ENCODE results near the gene IL18R1. TPM values are rescaled to one million over a fixed set of nuclear protein-coding genes. Genes with fewer than 3 reads are reported as not detected.

Gene IL18R1
- total and polyA plus RNA-seq, 2 experiments from 2014 or later = 1.5 to 2.1 TPM

GRCh38 chr2:102391565-102391964 is 36.0 kb downstream of the IL18R1 start:
- no peaks in the 10 kb centered on the region for H3K36me3 ChIP-seq (ENCODE audit: low read depth)
- H3K79me2 ChIP-seq (ENCODE audit: insufficient read depth) = no peaks in the 10 kb centered on the region
- no peaks in the 10 kb centered on the region for H3K9me3 ChIP-seq (ENCODE audit: low read depth)
- H4K20me1 ChIP-seq (ENCODE audit: insufficient read depth) = no peaks in the 10 kb centered on the region
- H3K4me2 ChIP-seq (ENCODE audit: unreplicated experiment) = no peak overlapping the region
- no peak overlapping the region for H3K4me3 ChIP-seq
- no peaks in the 10 kb centered on the region; the same call in 1 of the 2 replicates for H3K27me3 ChIP-seq (replicated peaks; ENCODE audit: insufficient read depth)
- no peaks in the 10 kb centered on the region for H3K9me2 ChIP-seq (ENCODE audit: insufficient read depth)
- WGBS, 2 experiments (ENCODE audit: low coverage in 1 of 2, low lambda C conversion rate in 2 of 2, missing lambda C conversion rate in 2 of 2) = 95 to 96% methylated on average over 2 of the region's 2 CpGs
- no peak overlapping the region for H3K27ac ChIP-seq
- H2AFZ ChIP-seq = no peak overlapping the region
- no peak overlapping the region for H3K9ac ChIP-seq
- H3K4me1 ChIP-seq (ENCODE audit: insufficient read depth) = no peaks in the 10 kb centered on the region
- no peaks in the 10 kb centered on the region for H3F3A ChIP-seq (ENCODE audit: insufficient read depth)
- in situ Hi-C loops (cut with MboI) = no loop called here
- TF ChIP-seq EZH2phosphoT487 (IDR thresholded peaks at IDR 0.05; ENCODE audit: insufficient read depth, low read depth) (no peak), EZH2 (IDR thresholded peaks at IDR 0.05; ENCODE audit: insufficient read depth, poor library complexity, severe bottlenecking) (no peak)
- no peak for DNase-seq

- no peak overlapping the region for H3K9ac ChIP-seq
- H3K27me3 ChIP-seq (replicated peaks; ENCODE audit: insufficient read depth) = no peaks in the 10 kb centered on the region; the same call in 1 of the 2 replicates
- DNase-seq = no peak
- H3K79me2 ChIP-seq (ENCODE audit: insufficient read depth) = no peaks in the 10 kb centered on the region
- H3K9me3 ChIP-seq (ENCODE audit: low read depth) = no peaks in the 10 kb centered on the region
- no peaks in the 10 kb centered on the region for H3K4me1 ChIP-seq (ENCODE audit: insufficient read depth)
- no peaks in the 10 kb centered on the region for H4K20me1 ChIP-seq (ENCODE audit: insufficient read depth)
- TF ChIP-seq EZH2phosphoT487 (IDR thresholded peaks at IDR 0.05; ENCODE audit: insufficient read depth, low read depth) = no peak
- TF ChIP-seq EZH2 (IDR thresholded peaks at IDR 0.05; ENCODE audit: insufficient read depth, poor library complexity, severe bottlenecking) = no peak
- no peak overlapping the region for H2AFZ ChIP-seq
- in situ Hi-C loops (cut with MboI) = no loop called here
- no peaks in the 10 kb centered on the region for H3K36me3 ChIP-seq (ENCODE audit: low read depth)
- H3F3A ChIP-seq (ENCODE audit: insufficient read depth) = no peaks in the 10 kb centered on the region
- H3K4me2 ChIP-seq (ENCODE audit: unreplicated experiment) = no peak overlapping the region
- no peak overlapping the region for H3K4me3 ChIP-seq
- WGBS, 2 experiments (ENCODE audit: low coverage in 1 of 2, low lambda C conversion rate in 2 of 2, missing lambda C conversion rate in 2 of 2) = 62 to 70% methylated on average over 3 of the region's 3 CpGs
- H3K9me2 ChIP-seq (ENCODE audit: insufficient read depth) = no peaks in the 10 kb centered on the region
- H3K27ac ChIP-seq = no peak overlapping the region
Measured at GRCh38 chr2:102392096-102392495, 36.5 kb downstream of the IL18R1 start.

- no peaks in the 10 kb centered on the region for H3F3A ChIP-seq (ENCODE audit: insufficient read depth)
- H3K79me2 ChIP-seq (ENCODE audit: insufficient read depth) = no peaks in the 10 kb centered on the region
- H3K27ac ChIP-seq = no peak overlapping the region
- 35 to 37% methylated on average over 1 of the region's 1 CpG for whole genome bisulfite sequencing, 2 experiments (ENCODE audit: low coverage in 1 of 2, low lambda C conversion rate in 2 of 2, missing lambda C conversion rate in 2 of 2)
- H3K9me3 ChIP-seq (ENCODE audit: low read depth) = no peaks in the 10 kb centered on the region
- no peaks in the 10 kb centered on the region for H3K9me2 ChIP-seq (ENCODE audit: insufficient read depth)
- H3K27me3 ChIP-seq (replicated peaks; ENCODE audit: insufficient read depth) = no peaks in the 10 kb centered on the region; the same call in 1 of the 2 replicates
- H3K36me3 ChIP-seq (ENCODE audit: low read depth) = no peaks in the 10 kb centered on the region
- H3K9ac ChIP-seq = no peak overlapping the region
- H3K4me1 ChIP-seq (ENCODE audit: insufficient read depth) = no peaks in the 10 kb centered on the region
- DNase-seq = no peak
- H2AFZ ChIP-seq = no peak overlapping the region
- H4K20me1 ChIP-seq (ENCODE audit: insufficient read depth) = no peaks in the 10 kb centered on the region
- no peak overlapping the region for H3K4me3 ChIP-seq
- no peak overlapping the region for H3K4me2 ChIP-seq (ENCODE audit: unreplicated experiment)
- TF ChIP-seq EZH2phosphoT487 (IDR thresholded peaks at IDR 0.05; ENCODE audit: insufficient read depth, low read depth) = no peak
- TF ChIP-seq EZH2 (IDR thresholded peaks at IDR 0.05; ENCODE audit: insufficient read depth, poor library complexity, severe bottlenecking) = no peak
- in situ Hi-C loops (cut with MboI) = no loop called here
Measured at GRCh38 chr2:102392942-102393341, 37.3 kb downstream of the IL18R1 start.

GRCh38 chr2:102396012-102396411 is 40.4 kb downstream of the IL18R1 start:
- Histone ChIP-seq H3K27ac (no peak overlapping the region), H3K4me1 (ENCODE audit: insufficient read depth) (no peaks in the 10 kb centered on the region), H3K36me3 (ENCODE audit: low read depth) (no peaks in the 10 kb centered on the region), H2AFZ (no peak overlapping the region), H4K20me1 (ENCODE audit: insufficient read depth) (no peaks in the 10 kb centered on the region), H3K9me2 (ENCODE audit: insufficient read depth) (no peaks in the 10 kb centered on the region), H3K27me3 (replicated peaks; ENCODE audit: insufficient read depth) (no peaks in the 10 kb centered on the region; the same call in 1 of the 2 replicates), H3F3A (ENCODE audit: insufficient read depth) (no peaks in the 10 kb centered on the region), H3K4me3 (no peak overlapping the region), H3K79me2 (ENCODE audit: insufficient read depth) (no peaks in the 10 kb centered on the region), H3K9ac (no peak overlapping the region), H3K9me3 (ENCODE audit: low read depth) (no peaks in the 10 kb centered on the region), H3K4me2 (ENCODE audit: unreplicated experiment) (no peak overlapping the region)
- TF ChIP-seq EZH2phosphoT487 (IDR thresholded peaks at IDR 0.05; ENCODE audit: insufficient read depth, low read depth) (no peak), EZH2 (IDR thresholded peaks at IDR 0.05; ENCODE audit: insufficient read depth, poor library complexity, severe bottlenecking) (no peak)
- DNase-seq = no peak
- in situ Hi-C loops (cut with MboI) = no loop called here
- WGBS, 2 experiments (ENCODE audit: low coverage in 1 of 2, low lambda C conversion rate in 2 of 2, missing lambda C conversion rate in 2 of 2) = 45 to 46% methylated on average over 2 of the region's 2 CpGs

GRCh38 chr2:102397209-102397608 is 41.6 kb downstream of the IL18R1 start:
- WGBS, 2 experiments (ENCODE audit: low coverage in 1 of 2, low lambda C conversion rate in 2 of 2, missing lambda C conversion rate in 2 of 2) = 62 to 75% methylated on average over 6 of the region's 6 CpGs
- H3K79me2 ChIP-seq (ENCODE audit: insufficient read depth) = no peaks in the 10 kb centered on the region
- no peak for DNase-seq
- TF ChIP-seq EZH2phosphoT487 (IDR thresholded peaks at IDR 0.05; ENCODE audit: insufficient read depth, low read depth) = no peak
- TF ChIP-seq EZH2 (IDR thresholded peaks at IDR 0.05; ENCODE audit: insufficient read depth, poor library complexity, severe bottlenecking) = no peak
- H3K27me3 ChIP-seq (replicated peaks; ENCODE audit: insufficient read depth) = no peaks in the 10 kb centered on the region; the same call in 1 of the 2 replicates
- no peaks in the 10 kb centered on the region for H4K20me1 ChIP-seq (ENCODE audit: insufficient read depth)
- H3K9ac ChIP-seq = no peak overlapping the region
- H3K9me3 ChIP-seq (ENCODE audit: low read depth) = no peaks in the 10 kb centered on the region
- no peaks in the 10 kb centered on the region for H3K4me1 ChIP-seq (ENCODE audit: insufficient read depth)
- H3K36me3 ChIP-seq (ENCODE audit: low read depth) = no peaks in the 10 kb centered on the region
- in situ Hi-C loops (cut with MboI) = no loop called here
- no peak overlapping the region for H2AFZ ChIP-seq
- H3K4me2 ChIP-seq (ENCODE audit: unreplicated experiment) = no peak overlapping the region
- no peak overlapping the region for H3K27ac ChIP-seq
- no peaks in the 10 kb centered on the region for H3K9me2 ChIP-seq (ENCODE audit: insufficient read depth)
- H3F3A ChIP-seq (ENCODE audit: insufficient read depth) = no peaks in the 10 kb centered on the region
- no peak overlapping the region for H3K4me3 ChIP-seq
